Retina (tissue), 1 donor: ENCODE measurements around the gene JRKL.
"Not testable (repeated sequence)": the region's sequence is repeated elsewhere in the genome, so short reads cannot be mapped to it uniquely, and the experiment has no call there.

Experiments
- DNase-seq: peaks from one replicate; pipeline ENCODE4 v3.0.0-alpha.2; 2016

The JRKL gene

GRCh38 chr11:96394773-96395172, 5.0 kb downstream of the JRKL start:
- DNase-seq: no peak

- no peak for DNase-seq
Observed at GRCh38 chr11:96396637-96397036, 6.8 kb downstream of the JRKL start.

GRCh38 chr11:96397863-96398262, 8.1 kb downstream of the JRKL start:
- DNase-seq: no peak

GRCh38 chr11:96400697-96401096, 10.9 kb downstream of the JRKL start:
- DNase-seq: no peak

GRCh38 chr11:96411412-96411811, 21.6 kb downstream of the JRKL start:
- not testable (repeated sequence) for DNase-seq

GRCh38 chr11:96412761-96413381, 23.1 kb downstream of the JRKL start:
- DNase-seq: no peak

GRCh38 chr11:96413408-96413807, 23.6 kb downstream of the JRKL start:
- DNase-seq: no peak

- DNase-seq: no peak
Observed at GRCh38 chr11:96424693-96425092, 34.9 kb downstream of the JRKL start.

- no peak for DNase-seq
Observed at GRCh38 chr11:96430668-96431067, 40.9 kb downstream of the JRKL start.

- not testable (repeated sequence) for DNase-seq
Observed at GRCh38 chr11:96432654-96433053, 42.8 kb downstream of the JRKL start.
